HEK293 (cell line): Measurements from ENCODE around the gene ZBTB20.

Experiments used
- CTCF ChIA-PET: fragments of 350-600 bp; formaldehyde crosslinking; extraction: SDS; loops from one replicate; lab custom pipeline; 2021; ENCODE audit warnings: antibody characterized with exemption; lab: Yijun Ruan, JAX
- POLR2A ChIA-PET: fragments of 300-600 bp; formaldehyde crosslinking; extraction: SDS; loops from one replicate; lab custom pipeline; 2020; ENCODE audit warnings: antibody characterized with exemption, inconsistent platforms; lab: Yijun Ruan, JAX
- H3K27ac ChIP-seq: fragments of 200-500 bp; sonication (Bioruptor generic); 2 replicates; pipeline ENCODE4 v1.5.1; 2014; ENCODE audit warnings: low read depth, low read length, control low read depth, inconsistent platforms; ENCODE audit errors: extremely low read depth
- H3K36me3 ChIP-seq, 2 experiments: fragments of 200-500 bp in 1 of 2; sonication (Bioruptor generic) in 1 of 2; 1 replicate in 1 of 2; 2 replicates in 1 of 2; pipeline ENCODE4 v1.5.1; 2014 to 2017; ENCODE audit warnings: inconsistent platforms in 2 of 2, low read length in 2 of 2; ENCODE audit not compliant: control insufficient read depth in 2 of 2, insufficient read depth in 1 of 2
- H3K4me1 ChIP-seq: fragments of 200-500 bp; sonication (Bioruptor generic); 2 replicates; pipeline ENCODE4 v1.5.1; 2014; ENCODE audit warnings: mild to moderate bottlenecking, low read length, inconsistent platforms; ENCODE audit not compliant: control insufficient read depth, insufficient read depth
- H3K4me3 ChIP-seq: 2 replicates; pipeline ENCODE4 v1.5.1; 2011; ENCODE audit warnings: low read depth, mild to moderate bottlenecking, control low read depth, low read length, moderate library complexity
- H3K9me3 ChIP-seq: fragments of 200-500 bp; sonication (Bioruptor generic); 2 replicates; pipeline ENCODE4 v1.5.1; 2014; ENCODE audit warnings: low read depth, low read length, inconsistent platforms; ENCODE audit not compliant: control insufficient read depth, insufficient read depth
- GLIS2 ChIP-seq: fragments of 450-650 bp; formaldehyde crosslinking; IDR thresholded peaks from 2 replicates; pipeline ENCODE4 v1.5.1; 2016; ENCODE audit warnings: missing biosample characterization, missing genetic modification characterization
- MZF1 ChIP-seq: fragments of 450-650 bp; formaldehyde crosslinking; IDR thresholded peaks from 2 replicates; pipeline ENCODE4 v1.5.1; 2017; ENCODE audit warnings: missing biosample characterization, missing genetic modification characterization, borderline replicate concordance
- PRDM2 ChIP-seq: fragments of 450-650 bp; formaldehyde crosslinking; IDR thresholded peaks from 2 replicates; pipeline ENCODE4 v1.5.1; 2016; ENCODE audit warnings: missing biosample characterization, missing genetic modification characterization, borderline replicate concordance
- REST ChIP-seq: fragments of 450-650 bp; formaldehyde crosslinking; IDR thresholded peaks from 2 replicates; pipeline ENCODE4 v1.5.1; 2016; ENCODE audit warnings: missing biosample characterization, missing genetic modification characterization
- TCF7L2 ChIP-seq: IDR thresholded peaks from 2 replicates; pipeline ENCODE4 v1.6.1; 2011; ENCODE audit warnings: low read depth, mild to moderate bottlenecking, inconsistent platforms, low read length, moderate library complexity, borderline replicate concordance
- ZFP41 ChIP-seq: fragments of 450-650 bp; formaldehyde crosslinking; IDR thresholded peaks from 2 replicates; pipeline ENCODE4 v1.5.1; 2016; ENCODE audit warnings: missing biosample characterization, missing genetic modification characterization, borderline replicate concordance
- ZNF138 ChIP-seq: fragments of 450-650 bp; formaldehyde crosslinking; IDR thresholded peaks from 2 replicates; pipeline ENCODE4 v1.5.1; 2016; ENCODE audit warnings: missing biosample characterization, missing genetic modification characterization, borderline replicate concordance
- ZNF140 ChIP-seq: fragments of 450-650 bp; formaldehyde crosslinking; IDR thresholded peaks from 2 replicates; pipeline ENCODE4 v1.5.1; 2016; ENCODE audit warnings: missing biosample characterization, missing genetic modification characterization
- ZNF169 ChIP-seq: fragments of 450-650 bp; formaldehyde crosslinking; IDR thresholded peaks from 2 replicates; pipeline ENCODE4 v1.5.1; 2016; ENCODE audit warnings: missing biosample characterization, missing genetic modification characterization
- ZNF302 ChIP-seq: fragments of 450-650 bp; formaldehyde crosslinking; IDR thresholded peaks from 2 replicates; pipeline ENCODE4 v1.5.1; 2016; ENCODE audit warnings: missing biosample characterization, missing genetic modification characterization, low read depth
- ZNF324 ChIP-seq: fragments of 450-650 bp; formaldehyde crosslinking; IDR thresholded peaks from 2 replicates; pipeline ENCODE4 v1.5.1; 2016; ENCODE audit warnings: missing biosample characterization, missing genetic modification characterization
- ZNF426 ChIP-seq: fragments of 450-650 bp; formaldehyde crosslinking; IDR thresholded peaks from 2 replicates; pipeline ENCODE4 v1.5.1; 2017; ENCODE audit warnings: missing biosample characterization, missing genetic modification characterization, mild to moderate bottlenecking, inconsistent platforms, moderate library complexity
- ZNF510 ChIP-seq: fragments of 450-650 bp; formaldehyde crosslinking; IDR thresholded peaks from 2 replicates; pipeline ENCODE4 v1.5.1; 2018; ENCODE audit warnings: mild to moderate bottlenecking, missing genetic modification characterization, missing biosample characterization; ENCODE audit not compliant: insufficient replicate concordance
- ZNF580 ChIP-seq: fragments of 450-650 bp; formaldehyde crosslinking; IDR thresholded peaks from 2 replicates; pipeline ENCODE4 v1.5.1; 2016; ENCODE audit warnings: missing biosample characterization, missing genetic modification characterization

Gene ZBTB20

GRCh38 chr3:114307832-114308231 lies 839.3 kb downstream of the ZBTB20 start:
- H3K4me1 ChIP-seq: no peaks in the 10 kb centered on the region
- CTCF ChIA-PET: interaction anchor here (1.6 kb wide), 1 partner anchor 17 kb away, joined by 4 read pairs; no protein-coding TSS in a partner anchor
- H3K9me3 ChIP-seq: no peaks in the 10 kb centered on the region
- no peaks in the 10 kb centered on the region for H3K36me3 ChIP-seq
- H3K27ac ChIP-seq: no peak overlapping the region
- POLR2A ChIA-PET: no interaction called here
- H3K4me3 ChIP-seq: no peak overlapping the region
- TF ChIP-seq ZFP41 (no peak), ZNF302 (tag by site-specific recombination) (no peak), ZNF426 (no peak)
- TF ChIP-seq, all 188 proteins: peak for 0

GRCh38 chr3:114307222-114307830 lies 839.8 kb downstream of the ZBTB20 start:
- Histone ChIP-seq H3K4me1 (no peaks in the 10 kb centered on the region), H3K4me3 (no peak overlapping the region), H3K9me3 (no peaks in the 10 kb centered on the region), H3K36me3 (no peaks in the 10 kb centered on the region), H3K27ac (no peak overlapping the region)
- ChIA-PET CTCF (no interaction called here), POLR2A (no interaction called here)
- TF ChIP-seq TCF7L2 (no peak), ZNF169 (no peak), ZNF302 (tag by site-specific recombination) (no peak), GLIS2 (tag by site-specific recombination) (no peak), ZNF510 (tag by site-specific recombination) (no peak), PRDM2 (tag by site-specific recombination) (no peak), ZNF324 (tag by site-specific recombination) (no peak), ZNF140 (tag by site-specific recombination) (no peak), MZF1 (tag by site-specific recombination) (no peak), REST (tag by site-specific recombination) (no peak), ZNF138 (tag by site-specific recombination) (no peak), ZNF580 (tag by site-specific recombination) (no peak)
